GM23338 (cell line): ENCODE measurements around the gene HHIPL1. TPM values are rescaled to one million over a fixed set of nuclear protein-coding genes. Genes with fewer than 3 reads are reported as not detected.

ENCODE experiments used
- ATAC-seq: fragments of 200-7000 bp; cut with Tn5 transposase; 3 replicates; pipeline ENCODE4 v1.9.1; 2020
- DNase-seq: peaks from one replicate; pipeline ENCODE4 v3.0.0-alpha.2; 2015; ENCODE audit warnings: low spot score
- H2AFZ ChIP-seq: fragments of 200-600 bp; sonication (generic); 2 replicates; pipeline ENCODE4 v1.8.0; 2016; ENCODE audit warnings: antibody characterized with exemption, mild to moderate bottlenecking, moderate library complexity
- H3F3A ChIP-seq: fragments of 200-600 bp; sonication (generic); replicated peaks from 2 replicates; pipeline ENCODE4 v1.8.0; 2017; ENCODE audit warnings: antibody characterized with exemption, mixed run types, low read depth
- H3K27ac ChIP-seq: fragments of 200-600 bp; sonication (generic); 2 replicates; pipeline ENCODE4 v1.6.1; 2016; ENCODE audit warnings: low read depth
- H3K27me3 ChIP-seq: fragments of 200-600 bp; sonication (generic); 2 replicates; pipeline ENCODE4 v1.8.0; 2016; ENCODE audit warnings: mild to moderate bottlenecking, mixed run types, moderate library complexity; ENCODE audit not compliant: insufficient read depth
- H3K36me3 ChIP-seq: fragments of 200-600 bp; sonication (generic); 2 replicates; pipeline ENCODE4 v1.8.0; 2016; ENCODE audit warnings: mild to moderate bottlenecking; ENCODE audit not compliant: insufficient read depth
- H3K4me1 ChIP-seq: fragments of 200-600 bp; sonication (generic); 2 replicates; pipeline ENCODE4 v1.8.0; 2016; ENCODE audit warnings: mild to moderate bottlenecking, moderate library complexity; ENCODE audit not compliant: insufficient read depth
- H3K4me2 ChIP-seq: fragments of 200-600 bp; sonication (generic); 2 replicates; pipeline ENCODE4 v1.7.1; 2017; ENCODE audit warnings: mixed run types
- H3K4me3 ChIP-seq: fragments of 200-600 bp; sonication (generic); 2 replicates; pipeline ENCODE4 v1.6.1; 2016; ENCODE audit warnings: mixed run types
- H3K79me2 ChIP-seq: fragments of 200-600 bp; sonication (generic); replicated peaks from 2 replicates; pipeline ENCODE4 v1.8.0; 2017; ENCODE audit warnings: mild to moderate bottlenecking; ENCODE audit not compliant: insufficient read depth
- H3K9me2 ChIP-seq: fragments of 200-600 bp; sonication (generic); 2 replicates; pipeline ENCODE4 v1.8.0; 2017; ENCODE audit not compliant: insufficient read depth
- H4K20me1 ChIP-seq: fragments of 200-600 bp; sonication (generic); replicated peaks from 2 replicates; pipeline ENCODE4 v1.8.0; 2017; ENCODE audit warnings: mild to moderate bottlenecking; ENCODE audit not compliant: insufficient read depth
- H3K27ac Mint-ChIP-seq: 2 replicates; pipeline ENCODE4 v1.8.0; 2020; ENCODE audit warnings: inconsistent platforms, mild to moderate bottlenecking, moderate library complexity, mixed read lengths
- H3K27me3 Mint-ChIP-seq: 3 replicates; pipeline ENCODE4 v1.8.0; 2022; ENCODE audit warnings: low read depth, mild to moderate bottlenecking, moderate library complexity, mixed read lengths, inconsistent platforms; ENCODE audit not compliant: insufficient read depth, poor library complexity
- H3K36me3 Mint-ChIP-seq: 3 replicates; pipeline ENCODE4 v1.8.0; 2021; ENCODE audit warnings: low read depth, mild to moderate bottlenecking, inconsistent platforms, moderate library complexity, mixed read lengths
- H3K4me1 Mint-ChIP-seq: 3 replicates; pipeline ENCODE4 v1.8.0; 2020; ENCODE audit warnings: mild to moderate bottlenecking, inconsistent platforms, mixed read lengths
- H3K4me3 Mint-ChIP-seq: 3 replicates; pipeline ENCODE4 v1.8.0; 2021; ENCODE audit warnings: moderate library complexity, mild to moderate bottlenecking, inconsistent platforms, mixed read lengths
- H3K9me3 Mint-ChIP-seq: 3 replicates; pipeline ENCODE4 v1.8.0; 2020; ENCODE audit warnings: moderate library complexity, mild to moderate bottlenecking, inconsistent platforms, mixed read lengths
- CREB1 ChIP-seq: fragments of 250-450 bp; sonication (Bioruptor Pico); IDR thresholded peaks from 2 replicates; pipeline ENCODE4 v1.5.0; 2020; ENCODE audit warnings: low read depth, mild to moderate bottlenecking, moderate library complexity
- EZH2 ChIP-seq: fragments of 200-600 bp; sonication (generic); IDR thresholded peaks from one replicate; pipeline ENCODE4 v1.8.0; 2017; ENCODE audit warnings: antibody characterized with exemption, mild to moderate bottlenecking, low read depth; ENCODE audit not compliant: unreplicated experiment
- JUNB ChIP-seq: IDR thresholded peaks from one replicate; pipeline ENCODE4 v1.6.1; 2016; ENCODE audit warnings: antibody characterized with exemption; ENCODE audit not compliant: unreplicated experiment
- NANOG ChIP-seq: IDR thresholded peaks from 2 replicates; pipeline ENCODE4 v1.6.1; 2016; ENCODE audit warnings: antibody characterized with exemption, borderline replicate concordance
- POLR2AphosphoS5 ChIP-seq: IDR thresholded peaks from 2 replicates; pipeline ENCODE4 v1.6.1; 2016; ENCODE audit warnings: antibody characterized with exemption, low read depth
- STAT1 ChIP-seq: IDR thresholded peaks from one replicate; pipeline ENCODE4 v1.6.1; 2016; ENCODE audit warnings: antibody characterized with exemption; ENCODE audit not compliant: unreplicated experiment
- ZNF114 ChIP-seq: fragments of 250-450 bp; sonication (Bioruptor Pico); IDR thresholded peaks from 2 replicates; pipeline ENCODE4 v1.5.0; 2020; ENCODE audit warnings: mild to moderate bottlenecking, moderate library complexity
- ZNF331 ChIP-seq: fragments of 250-450 bp; sonication (Bioruptor Pico); IDR thresholded peaks from 2 replicates; pipeline ENCODE4 v1.5.0; 2020; ENCODE audit warnings: low read depth, mild to moderate bottlenecking, moderate library complexity
- polyA plus RNA-seq: library from polyadenylated mRNA; unstranded; fragments of >200 nt; fragmentation: Nextera tagmentation; extraction: Ambion mirVana; gene quantifications from 2 replicates; pipeline ENCODE4 v1.2.1, GENCODE V29; 2016
- total RNA-seq: library from RNA; depleted of rRNA; stranded (reverse); fragments of >200 nt; shearing (Covaris generic); gene quantifications from 2 replicates; pipeline ENCODE4 v1.2.3, GENCODE V29; 2014
- TF ChIP-seq, protein P1 (sequence below): IDR thresholded peaks from one replicate; pipeline ENCODE4 v1.6.1; 2018; ENCODE audit warnings: antibody characterized with exemption; ENCODE audit not compliant: unreplicated experiment
- TF ChIP-seq, protein P2 (sequence below), 2 experiments: fragments of 200-600 bp in 1 of 2; sonication (generic) in 1 of 2; conservative IDR thresholded peaks; 2 replicates each; pipeline versions ENCODE4 v1.5.1 to v1.6.1; 2016 to 2017; ENCODE audit warnings: antibody characterized with exemption in 2 of 2, low read depth in 2 of 2, mild to moderate bottlenecking in 2 of 2, moderate library complexity in 1 of 2
- TF ChIP-seq, protein P3 (sequence below): IDR thresholded peaks from 2 replicates; pipeline ENCODE4 v1.6.1; 2016; ENCODE audit warnings: antibody characterized with exemption

The HHIPL1 gene
- total and polyA plus RNA-seq, 2 experiments from 2014 or later, result 1.9 to 2.0 TPM

DNA sequence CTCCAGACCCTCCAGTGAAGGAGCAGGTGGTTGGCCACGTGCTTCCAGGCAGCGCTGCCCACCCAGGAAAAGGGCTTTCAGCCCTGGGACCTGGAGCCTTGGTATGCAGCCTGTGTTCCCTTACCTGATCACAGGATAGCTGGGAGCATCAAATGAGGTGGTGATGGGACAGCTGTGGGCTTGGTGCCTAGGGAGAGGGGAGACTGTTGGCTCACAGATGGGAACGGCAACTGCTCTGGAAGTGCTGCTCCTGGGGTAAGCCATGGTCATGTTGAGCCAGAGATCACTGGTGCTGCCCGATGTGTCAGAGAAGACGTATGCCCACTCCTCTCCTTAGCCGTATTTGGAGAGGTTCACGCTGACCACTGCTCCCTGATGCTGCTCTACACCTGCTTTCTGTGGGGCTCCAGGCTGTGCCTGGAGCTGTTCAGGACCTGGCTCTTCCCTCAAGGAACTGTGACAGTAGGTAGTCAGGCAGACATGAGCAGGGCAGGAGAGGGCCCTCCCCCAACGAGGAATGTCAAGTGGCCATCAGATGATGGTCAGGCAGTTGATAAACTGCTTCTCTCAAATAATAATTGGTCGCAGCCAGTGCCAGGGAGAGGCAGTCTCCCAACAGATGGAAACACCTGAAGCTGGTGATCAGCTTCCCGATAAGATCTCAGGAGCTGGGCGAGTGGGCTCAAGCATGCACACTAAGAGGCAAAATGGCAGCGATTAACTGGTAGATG is 36.3 kb downstream of the HHIPL1 start (continued):
- TF ChIP-seq CREB1 (CRISPR knock-in tag), result no peak
- TF ChIP-seq NANOG, result no peak
- TF ChIP-seq, protein P1, sequence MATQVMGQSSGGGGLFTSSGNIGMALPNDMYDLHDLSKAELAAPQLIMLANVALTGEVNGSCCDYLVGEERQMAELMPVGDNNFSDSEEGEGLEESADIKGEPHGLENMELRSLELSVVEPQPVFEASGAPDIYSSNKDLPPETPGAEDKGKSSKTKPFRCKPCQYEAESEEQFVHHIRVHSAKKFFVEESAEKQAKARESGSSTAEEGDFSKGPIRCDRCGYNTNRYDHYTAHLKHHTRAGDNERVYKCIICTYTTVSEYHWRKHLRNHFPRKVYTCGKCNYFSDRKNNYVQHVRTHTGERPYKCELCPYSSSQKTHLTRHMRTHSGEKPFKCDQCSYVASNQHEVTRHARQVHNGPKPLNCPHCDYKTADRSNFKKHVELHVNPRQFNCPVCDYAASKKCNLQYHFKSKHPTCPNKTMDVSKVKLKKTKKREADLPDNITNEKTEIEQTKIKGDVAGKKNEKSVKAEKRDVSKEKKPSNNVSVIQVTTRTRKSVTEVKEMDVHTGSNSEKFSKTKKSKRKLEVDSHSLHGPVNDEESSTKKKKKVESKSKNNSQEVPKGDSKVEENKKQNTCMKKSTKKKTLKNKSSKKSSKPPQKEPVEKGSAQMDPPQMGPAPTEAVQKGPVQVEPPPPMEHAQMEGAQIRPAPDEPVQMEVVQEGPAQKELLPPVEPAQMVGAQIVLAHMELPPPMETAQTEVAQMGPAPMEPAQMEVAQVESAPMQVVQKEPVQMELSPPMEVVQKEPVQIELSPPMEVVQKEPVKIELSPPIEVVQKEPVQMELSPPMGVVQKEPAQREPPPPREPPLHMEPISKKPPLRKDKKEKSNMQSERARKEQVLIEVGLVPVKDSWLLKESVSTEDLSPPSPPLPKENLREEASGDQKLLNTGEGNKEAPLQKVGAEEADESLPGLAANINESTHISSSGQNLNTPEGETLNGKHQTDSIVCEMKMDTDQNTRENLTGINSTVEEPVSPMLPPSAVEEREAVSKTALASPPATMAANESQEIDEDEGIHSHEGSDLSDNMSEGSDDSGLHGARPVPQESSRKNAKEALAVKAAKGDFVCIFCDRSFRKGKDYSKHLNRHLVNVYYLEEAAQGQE, result no peak
- TF ChIP-seq, protein P2, sequence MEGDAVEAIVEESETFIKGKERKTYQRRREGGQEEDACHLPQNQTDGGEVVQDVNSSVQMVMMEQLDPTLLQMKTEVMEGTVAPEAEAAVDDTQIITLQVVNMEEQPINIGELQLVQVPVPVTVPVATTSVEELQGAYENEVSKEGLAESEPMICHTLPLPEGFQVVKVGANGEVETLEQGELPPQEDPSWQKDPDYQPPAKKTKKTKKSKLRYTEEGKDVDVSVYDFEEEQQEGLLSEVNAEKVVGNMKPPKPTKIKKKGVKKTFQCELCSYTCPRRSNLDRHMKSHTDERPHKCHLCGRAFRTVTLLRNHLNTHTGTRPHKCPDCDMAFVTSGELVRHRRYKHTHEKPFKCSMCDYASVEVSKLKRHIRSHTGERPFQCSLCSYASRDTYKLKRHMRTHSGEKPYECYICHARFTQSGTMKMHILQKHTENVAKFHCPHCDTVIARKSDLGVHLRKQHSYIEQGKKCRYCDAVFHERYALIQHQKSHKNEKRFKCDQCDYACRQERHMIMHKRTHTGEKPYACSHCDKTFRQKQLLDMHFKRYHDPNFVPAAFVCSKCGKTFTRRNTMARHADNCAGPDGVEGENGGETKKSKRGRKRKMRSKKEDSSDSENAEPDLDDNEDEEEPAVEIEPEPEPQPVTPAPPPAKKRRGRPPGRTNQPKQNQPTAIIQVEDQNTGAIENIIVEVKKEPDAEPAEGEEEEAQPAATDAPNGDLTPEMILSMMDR (conservative IDR thresholded peaks at IDR 0.05; ENCODE audit: low read depth in 2 of 2), result no peak
- no peak for TF ChIP-seq JUNB
- TF ChIP-seq STAT1, result no peak
- TF ChIP-seq, protein P3, sequence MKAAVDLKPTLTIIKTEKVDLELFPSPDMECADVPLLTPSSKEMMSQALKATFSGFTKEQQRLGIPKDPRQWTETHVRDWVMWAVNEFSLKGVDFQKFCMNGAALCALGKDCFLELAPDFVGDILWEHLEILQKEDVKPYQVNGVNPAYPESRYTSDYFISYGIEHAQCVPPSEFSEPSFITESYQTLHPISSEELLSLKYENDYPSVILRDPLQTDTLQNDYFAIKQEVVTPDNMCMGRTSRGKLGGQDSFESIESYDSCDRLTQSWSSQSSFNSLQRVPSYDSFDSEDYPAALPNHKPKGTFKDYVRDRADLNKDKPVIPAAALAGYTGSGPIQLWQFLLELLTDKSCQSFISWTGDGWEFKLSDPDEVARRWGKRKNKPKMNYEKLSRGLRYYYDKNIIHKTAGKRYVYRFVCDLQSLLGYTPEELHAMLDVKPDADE, result no peak
- TF ChIP-seq POLR2AphosphoS5, result no peak
- TF ChIP-seq EZH2, result no peak
- no peak for TF ChIP-seq ZNF114 (CRISPR knock-in tag)
- no peak for TF ChIP-seq ZNF331

DNA sequence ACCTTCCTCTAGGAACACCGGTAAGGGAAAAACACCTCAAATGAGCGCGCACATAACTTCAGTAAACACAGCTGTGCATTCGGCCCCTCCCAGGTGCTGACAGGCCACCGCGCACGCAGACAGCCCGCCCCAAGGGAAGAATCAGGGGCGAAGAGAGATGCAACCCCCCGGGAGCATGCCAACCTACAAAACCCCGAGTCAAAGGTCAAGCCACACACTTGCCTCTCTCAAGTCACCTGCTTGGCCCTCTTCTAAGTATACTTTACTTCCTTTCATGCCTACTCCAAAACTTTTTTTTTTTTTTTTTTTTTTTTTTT is 36.9 kb downstream of the HHIPL1 start:
- Histone ChIP-seq H3K36me3 (no peaks in the 10 kb centered on the region), H3K4me1 (peaks cover 3% of the 10 kb centered on the region; the same call in 1 of the 2 replicates), H3F3A (no peaks in the 10 kb centered on the region), H3K4me3 (no peak overlapping the region), H3K4me2 (no peak overlapping the region), H3K79me2 (no peaks in the 10 kb centered on the region), H3K27ac (no peak overlapping the region), H3K9me2 (no peaks in the 10 kb centered on the region), H3K27me3 (no peaks in the 10 kb centered on the region), H2AFZ (no peak overlapping the region), H4K20me1 (no peaks in the 10 kb centered on the region)
- peaks cover 19% of the 10 kb centered on the region; the same call in 2 of the 3 replicates for H3K36me3 Mint-ChIP-seq
- DNase-seq (no peak), ATAC-seq (no peak)
- no peak for TF ChIP-seq POLR2AphosphoS5
- H3K4me3 Mint-ChIP-seq, result no peak overlapping the region; the same call in 2 of the 3 replicates
- H3K27me3 Mint-ChIP-seq, result peaks cover 13% of the 10 kb centered on the region
- H3K4me1 Mint-ChIP-seq, result peaks cover 17% of the 10 kb centered on the region
- H3K9me3 Mint-ChIP-seq, result peaks cover 24% of the 10 kb centered on the region
- no peak overlapping the region for H3K27ac Mint-ChIP-seq
